Kidney capillary endothelial cell (primary cell): ENCODE measurements around the gene GALNT17.
"Not testable (repeated sequence)": the region's sequence is repeated elsewhere in the genome, so short reads cannot be mapped to it uniquely, and the experiment has no call there.

Source experiments
- DNase-seq: peaks from one replicate; pipeline ENCODE4 v3.0.0-alpha.2; 2018; ENCODE audit warnings: low spot score

GALNT17 gene

GRCh38 chr7:71566991-71567390, 435.0 kb downstream of the GALNT17 start:
- no peak for DNase-seq

- DNase-seq = no peak
Observed at GRCh38 chr7:71574153-71574860, 442.4 kb downstream of the GALNT17 start.

GRCh38 chr7:71580027-71580426, 448.1 kb downstream of the GALNT17 start:
- no peak for DNase-seq

- no peak for DNase-seq
Observed at GRCh38 chr7:71584256-71584655, 452.3 kb downstream of the GALNT17 start.

- no peak for DNase-seq
Observed at GRCh38 chr7:71591876-71592275, 459.9 kb downstream of the GALNT17 start.

- DNase-seq = not testable (repeated sequence)
Observed at GRCh38 chr7:71592388-71592787, 460.4 kb downstream of the GALNT17 start.

- DNase-seq = no peak
Observed at GRCh38 chr7:71594736-71595135, 462.8 kb downstream of the GALNT17 start.

- no peak for DNase-seq
Observed at GRCh38 chr7:71595176-71595575, 463.2 kb downstream of the GALNT17 start.

- DNase-seq = no peak
Observed at GRCh38 chr7:71598553-71598952, 466.6 kb downstream of the GALNT17 start.

GRCh38 chr7:71601851-71602250, 469.9 kb downstream of the GALNT17 start:
- no peak for DNase-seq

GRCh38 chr7:71604818-71605414, 473.0 kb downstream of the GALNT17 start:
- no peak for DNase-seq

GRCh38 chr7:71611986-71612385, 480.0 kb downstream of the GALNT17 start:
- DNase-seq = no peak

GRCh38 chr7:71612911-71613310, 481.0 kb downstream of the GALNT17 start:
- DNase-seq = no peak

GRCh38 chr7:71613313-71613712, 481.4 kb downstream of the GALNT17 start:
- no peak for DNase-seq

GRCh38 chr7:71615017-71615416, 483.1 kb downstream of the GALNT17 start:
- no peak for DNase-seq

GRCh38 chr7:71616217-71616616, 484.3 kb downstream of the GALNT17 start:
- no peak for DNase-seq

- DNase-seq = no peak
Observed at GRCh38 chr7:71618278-71618677, 486.3 kb downstream of the GALNT17 start.

GRCh38 chr7:71625545-71625944, 493.6 kb downstream of the GALNT17 start:
- DNase-seq = no peak

- no peak for DNase-seq
Observed at GRCh38 chr7:71626206-71626605, 494.3 kb downstream of the GALNT17 start.

- no peak for DNase-seq
Observed at GRCh38 chr7:71627651-71628050, 495.7 kb downstream of the GALNT17 start.

GRCh38 chr7:71630516-71630915, 498.6 kb downstream of the GALNT17 start:
- no peak for DNase-seq

GRCh38 chr7:71633551-71634008, 501.6 kb downstream of the GALNT17 start:
- DNase-seq = peak; percentile 14

- DNase-seq = not testable (repeated sequence)
Observed at GRCh38 chr7:71635849-71636248, 503.9 kb downstream of the GALNT17 start.

GRCh38 chr7:71636329-71636728, 504.4 kb downstream of the GALNT17 start:
- DNase-seq = no peak
